Upper lobe of left lung (tissue), 6 donors: Measurements from ENCODE around the gene PTPRO. TPM values are rescaled to one million over a fixed set of nuclear protein-coding genes. Genes with fewer than 3 reads are reported as not detected.
A peak's percentile ranks its signal among the peaks of the same experiment; 100 is the strongest.

Source experiments
- ATAC-seq, 2 donors: fragments of 200-7000 bp; cut with Tn5 transposase; one replicate each; pipeline ENCODE4 v1.9.1; 2022; ENCODE audit warnings: mild to moderate bottlenecking in 2 of 2, moderate library complexity in 2 of 2; ENCODE audit not compliant: low FRiP score in 2 of 2
- DNase-seq, 2 donors: peaks; one replicate each; pipeline ENCODE4 v3.0.0-alpha.2; 2019 to 2020
- H3K27ac ChIP-seq, 4 donors: fragments of 200-600 bp; sonication (generic); one replicate each; pipeline ENCODE4 v1.5.1; 2016 to 2019
- H3K27me3 ChIP-seq, 4 donors: fragments of 200-600 bp; sonication (generic); one replicate each; pipeline ENCODE4 v1.5.1; 2017 to 2019
- H3K36me3 ChIP-seq, 4 donors: fragments of 200-600 bp; sonication (generic); one replicate each; pipeline ENCODE4 v1.5.1; 2016 to 2019
- H3K4me1 ChIP-seq, 4 donors: fragments of 200-600 bp; sonication (generic); one replicate each; pipeline ENCODE4 v1.5.1; 2018 to 2019
- H3K4me3 ChIP-seq, 4 donors: fragments of 200-600 bp; sonication (generic); one replicate each; pipeline ENCODE4 v1.5.1; 2017 to 2019; ENCODE audit warnings: mild to moderate bottlenecking in 2 of 4, moderate library complexity in 1 of 4
- H3K9me3 ChIP-seq, 4 donors: fragments of 200-600 bp; sonication (generic); one replicate each; pipeline ENCODE4 v1.5.1; 2018 to 2019
- CTCF ChIP-seq, 6 experiments: fragments of 450-650 bp in 4 of 6; fragments of 200-600 bp in 2 of 6; sonication (generic) in 2 of 6; IDR thresholded peaks; one replicate each; pipeline ENCODE4 v1.5.1; 2016 to 2019; ENCODE audit warnings: antibody characterized with exemption in 6 of 6
- EP300 ChIP-seq, 4 donors: sonication (generic); formaldehyde crosslinking; IDR thresholded peaks; one replicate each; pipeline ENCODE4 v1.5.1; 2017; ENCODE audit warnings: antibody characterized with exemption in 4 of 4, control low read depth in 2 of 4
- POLR2A ChIP-seq, 4 donors: fragments of 450-650 bp; IDR thresholded peaks; one replicate each; pipeline ENCODE4 v1.5.1; 2016 to 2017; ENCODE audit warnings: antibody characterized with exemption in 4 of 4, mild to moderate bottlenecking in 2 of 4
- POLR2AphosphoS5 ChIP-seq, 2 donors: sonication (generic); formaldehyde crosslinking; IDR thresholded peaks; one replicate each; pipeline ENCODE4 v1.5.1; 2017; ENCODE audit warnings: antibody characterized with exemption in 2 of 2
- WGBS, 2 donors: methylation state at CpG; one replicate each; pipeline ENCODE4 v1.1.5; 2017 to 2018; 5-methylcytosine and 5-hydroxymethylcytosine counted together
- total RNA-seq, 6 donors: library from RNA; depleted of rRNA in 4 of 6; stranded (reverse); fragments of >200 nt in 4 of 6; gene quantifications; one replicate each; pipeline versions ENCODE4 v1.1.0 to v1.2.1, GENCODE V29; 2016 to 2021
- donor health status: DM: no; HTN: no; CAD: no; lungs with moderate emphysema.
- donor health status: DM: no; HTN: yes; CAD: no; lungs with severe emphysema.

The PTPRO gene
- total RNA-seq, 6 donors from 2014 or later: 3.6 to 19.0 (median 8.4) TPM

GRCh38 chr12:15278816-15279658, 43.3 kb upstream of the PTPRO start:
- DNase-seq (peak in 1 of 2 donors; percentile 87), ATAC-seq (peak; percentile 83 to 88)
- H3K4me3 ChIP-seq: no peak overlapping the region
- H3K36me3 ChIP-seq: no peaks in the 10 kb centered on the region
- H3K4me1 ChIP-seq: peaks cover 12 to 29% (median 24%) of the 10 kb centered on the region in 4 donors
- no peaks in the 10 kb centered on the region for H3K9me3 ChIP-seq
- 17 to 20% methylated on average over 10 of the region's 10 CpGs for WGBS, 2 donors
- H3K27me3 ChIP-seq: no peaks in the 10 kb centered on the region
- peak in 1 of 2 donors; percentile 24 for TF ChIP-seq POLR2AphosphoS5 (IDR thresholded peaks at IDR 0.05)
- peak in 3 of 6 experiments; percentile 11 to 26 (median 23) for TF ChIP-seq CTCF (IDR thresholded peaks at IDR 0.05)
- no peak for TF ChIP-seq EP300 (IDR thresholded peaks at IDR 0.05)
- peak overlapping the region; percentile 45 to 74 (median 58) for H3K27ac ChIP-seq

GRCh38 chr12:15280930-15281329, 41.4 kb upstream of the PTPRO start:
- WGBS, 2 donors: 90 to 92% methylated on average over 2 of the region's 2 CpGs
- no peak for ATAC-seq

GRCh38 chr12:15289192-15289591, 33.1 kb upstream of the PTPRO start:
- no peak for TF ChIP-seq CTCF (IDR thresholded peaks at IDR 0.05)
- no peak for TF ChIP-seq POLR2A (IDR thresholded peaks at IDR 0.05)
- no peak for TF ChIP-seq POLR2AphosphoS5 (IDR thresholded peaks at IDR 0.05)
- TF ChIP-seq EP300 (IDR thresholded peaks at IDR 0.05): no peak
- no peaks in the 10 kb centered on the region for H3K9me3 ChIP-seq
- H3K4me3 ChIP-seq: no peak overlapping the region
- ATAC-seq: no peak
- H3K4me1 ChIP-seq: no peaks in the 10 kb centered on the region
- 48 to 59% methylated on average over 1 of the region's 1 CpG for WGBS, 2 donors
- H3K27me3 ChIP-seq: no peaks in the 10 kb centered on the region
- DNase-seq: no peak
- H3K36me3 ChIP-seq: no peaks in the 10 kb centered on the region
- no peak overlapping the region for H3K27ac ChIP-seq

More at GRCh38 chr12:15280930-15281329, 41.4 kb upstream of the PTPRO start:
- H3K27me3 ChIP-seq: no peaks in the 10 kb centered on the region
- H3K9me3 ChIP-seq: no peaks in the 10 kb centered on the region
- no peak overlapping the region for H3K27ac ChIP-seq
- peaks cover 12 to 17% (median 13%) of the 10 kb centered on the region in 4 donors for H3K4me1 ChIP-seq
- TF ChIP-seq EP300 (IDR thresholded peaks at IDR 0.05): no peak
- no peak for TF ChIP-seq POLR2A (IDR thresholded peaks at IDR 0.05)
- no peak for TF ChIP-seq CTCF (IDR thresholded peaks at IDR 0.05)
- TF ChIP-seq POLR2AphosphoS5 (IDR thresholded peaks at IDR 0.05): no peak
- H3K4me3 ChIP-seq: no peak overlapping the region
- no peak for DNase-seq
- no peaks in the 10 kb centered on the region for H3K36me3 ChIP-seq

- ATAC-seq: no peak
These were observed 28.6 kb upstream of the PTPRO start for GRCh38 chr12:15293731-15294130.

GRCh38 chr12:15299947-15300346, 22.4 kb upstream of the PTPRO start:
- ATAC-seq (no peak), DNase-seq (no peak)
- Histone ChIP-seq H3K27ac (no peak overlapping the region), H3K4me3 (no peak overlapping the region), H3K4me1 (no peaks in the 10 kb centered on the region), H3K27me3 (no peaks in the 10 kb centered on the region), H3K36me3 (no peaks in the 10 kb centered on the region), H3K9me3 (no peaks in the 10 kb centered on the region)
- 63 to 83% methylated on average over 1 to 2 of the region's 2 CpGs for WGBS, 2 donors
- TF ChIP-seq CTCF (IDR thresholded peaks at IDR 0.05): no peak
- TF ChIP-seq POLR2AphosphoS5 (IDR thresholded peaks at IDR 0.05): no peak
- TF ChIP-seq EP300 (IDR thresholded peaks at IDR 0.05): no peak
- TF ChIP-seq POLR2A (IDR thresholded peaks at IDR 0.05): no peak

More at GRCh38 chr12:15293731-15294130, 28.6 kb upstream of the PTPRO start:
- Histone ChIP-seq H3K27ac (no peak overlapping the region), H3K9me3 (no peaks in the 10 kb centered on the region), H3K4me3 (no peak overlapping the region), H3K27me3 (no peaks in the 10 kb centered on the region), H3K36me3 (no peaks in the 10 kb centered on the region), H3K4me1 (no peaks in the 10 kb centered on the region)
- DNase-seq: no peak
- TF ChIP-seq EP300 (IDR thresholded peaks at IDR 0.05): no peak
- no peak for TF ChIP-seq POLR2AphosphoS5 (IDR thresholded peaks at IDR 0.05)
- 84 to 88% methylated on average over 3 of the region's 3 CpGs for WGBS, 2 donors
